Measurements from ENCODE around the gene IL22RA1. TPM values are rescaled to one million over a fixed set of nuclear protein-coding genes. Genes with fewer than 3 reads are reported as not detected.
A peak's percentile ranks its signal among the peaks of the same experiment; 100 is the strongest.

The IL22RA1 gene
- total and polyA plus RNA-seq, 9 of the 15 experiments (the other 6 are each of a cell fraction or from before 2014, with no cell fraction given), result not detected

GRCh38 chr1:24149866-24150233, 6.9 kb upstream of the IL22RA1 start (continued):
- TF ChIP-seq ATF3 (IDR thresholded peaks at IDR 0.05) (peak; percentile 89), ATF3 (CRISPR knock-in tag; conservative IDR thresholded peaks at IDR 0.05) (peak; percentile 69; the same call in 1 of the 2 replicates), NCOA4 (IDR thresholded peaks at IDR 0.05; ENCODE audit: partially characterized antibody) (no peak), ZNF140 (CRISPR knock-in tag; IDR thresholded peaks at IDR 0.05) (no peak), ZNF12 (CRISPR knock-in tag; IDR thresholded peaks at IDR 0.05) (0 out of 2 replicates have a peak, but pooled peaks have one; percentile 28), ZNF143 (CRISPR knock-in tag; IDR thresholded peaks at IDR 0.05) (no peak), FOXO4 (CRISPR knock-in tag; IDR thresholded peaks at IDR 0.05) (no peak), MLX (CRISPR knock-in tag; conservative IDR thresholded peaks at IDR 0.05) (no peak), TEAD4 (IDR thresholded peaks at IDR 0.05; ENCODE audit: low read length) (no peak), TEAD4 (CRISPR knock-in tag; IDR thresholded peaks at IDR 0.05; ENCODE audit: borderline replicate concordance) (no peak), RFX5 (IDR thresholded peaks at IDR 0.05; ENCODE audit: low read depth, low read length) (no peak), ZNF655 (CRISPR knock-in tag; IDR thresholded peaks at IDR 0.05) (no peak), THRB (CRISPR knock-in tag; conservative IDR thresholded peaks at IDR 0.05) (no peak), PHF21A (IDR thresholded peaks at IDR 0.05; ENCODE audit: borderline replicate concordance, low read depth) (no peak), BRD4 (IDR thresholded peaks at IDR 0.05) (no peak), TAF7 (tag; IDR thresholded peaks at IDR 0.05) (no peak), MBD1 (CRISPR knock-in tag; IDR thresholded peaks at IDR 0.05) (no peak), ZNF3 (CRISPR knock-in tag; IDR thresholded peaks at IDR 0.05) (no peak), RBM22 (IDR thresholded peaks at IDR 0.05; ENCODE audit: low read depth, low read length, poor library complexity, severe bottlenecking) (no peak), MITF (IDR thresholded peaks at IDR 0.05) (no peak)

Measured in K562 (cell line).